Measurements from ENCODE around the gene IDH3G.
"Not testable (repeated sequence)": the region's sequence is repeated elsewhere in the genome, so short reads cannot be mapped to it uniquely, and the experiment has no call there.

The IDH3G gene

DNA sequence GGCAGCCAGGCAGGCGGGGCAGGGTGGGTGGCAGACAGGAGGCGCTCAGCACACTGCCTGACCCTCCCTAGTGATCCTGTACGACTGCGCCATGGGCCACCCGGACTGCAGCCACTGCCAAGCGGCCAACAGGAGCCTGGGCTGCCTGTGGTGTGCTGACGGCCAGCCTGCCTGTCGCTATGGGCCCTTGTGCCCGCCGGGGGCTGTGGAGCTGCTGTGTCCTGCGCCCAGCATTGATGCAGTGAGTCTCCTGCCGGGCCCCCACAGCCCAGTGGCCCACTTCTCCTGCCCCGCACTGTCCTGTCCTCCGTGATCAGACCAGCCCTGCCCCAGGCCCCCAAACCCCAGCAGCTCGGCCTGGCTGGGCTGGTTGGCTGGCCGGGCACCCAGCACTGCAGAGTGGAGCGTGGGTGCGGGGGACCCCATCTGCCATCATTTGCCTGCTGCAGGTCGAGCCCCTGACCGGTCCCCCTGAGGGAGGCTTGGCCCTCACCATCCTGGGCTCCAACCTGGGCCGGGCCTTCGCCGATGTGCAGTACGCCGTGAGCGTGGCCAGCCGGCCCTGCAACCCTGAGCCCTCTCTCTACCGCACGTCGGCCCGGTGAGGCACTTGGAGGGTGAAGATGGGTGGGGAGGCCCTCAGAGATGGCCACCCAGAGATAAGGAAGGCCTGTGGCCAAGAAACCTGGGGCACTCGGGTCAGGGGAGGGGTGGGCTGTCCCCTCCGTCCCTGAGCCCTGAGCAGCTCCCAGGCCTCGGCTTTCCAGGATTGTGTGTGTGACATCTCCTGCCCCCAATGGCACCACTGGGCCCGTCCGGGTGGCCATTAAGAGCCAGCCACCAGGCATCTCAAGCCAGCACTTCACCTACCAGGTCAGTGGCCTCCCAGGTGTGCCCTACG lies 22.5 kb downstream of the IDH3G start:
- DNase-seq = no peak

DNA sequence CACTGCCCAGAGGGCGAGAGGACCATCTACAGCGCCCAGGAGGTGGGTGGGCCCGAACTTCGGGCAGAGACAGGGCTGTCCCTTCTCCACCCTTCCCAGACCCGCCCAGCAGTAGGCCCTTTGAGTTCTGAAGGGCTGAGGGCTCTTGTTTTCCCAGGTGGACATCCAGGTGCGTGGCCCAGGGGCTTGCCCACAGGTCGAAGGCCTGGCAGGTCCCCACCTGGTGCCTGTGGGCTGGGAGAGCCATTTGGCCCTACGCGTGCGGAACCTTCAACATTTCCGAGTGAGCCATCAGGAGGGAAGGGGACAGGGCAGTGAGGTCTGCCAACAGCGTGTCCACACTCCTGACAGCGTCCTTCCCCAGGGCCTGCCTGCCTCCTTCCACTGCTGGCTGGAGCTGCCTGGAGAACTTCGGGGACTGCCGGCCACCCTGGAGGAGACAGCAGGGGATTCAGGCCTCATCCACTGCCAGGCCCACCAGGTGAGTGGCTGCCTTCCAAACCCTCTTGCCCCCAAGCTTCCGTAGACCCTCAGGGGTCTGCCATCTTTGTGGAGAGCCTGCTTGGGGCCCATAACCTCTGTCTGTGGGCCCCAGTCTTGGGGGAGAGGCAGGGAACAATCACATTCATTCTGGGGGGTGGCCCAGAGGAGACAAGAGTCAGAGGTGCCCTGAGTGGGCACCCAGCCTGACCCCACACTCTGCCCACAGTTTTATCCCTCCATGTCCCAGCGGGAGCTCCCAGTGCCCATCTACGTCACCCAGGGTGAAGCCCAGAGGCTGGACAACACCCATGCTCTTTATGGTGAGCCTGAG lies 23.4 kb downstream of the IDH3G start:
- DNase-seq = no peak

DNA sequence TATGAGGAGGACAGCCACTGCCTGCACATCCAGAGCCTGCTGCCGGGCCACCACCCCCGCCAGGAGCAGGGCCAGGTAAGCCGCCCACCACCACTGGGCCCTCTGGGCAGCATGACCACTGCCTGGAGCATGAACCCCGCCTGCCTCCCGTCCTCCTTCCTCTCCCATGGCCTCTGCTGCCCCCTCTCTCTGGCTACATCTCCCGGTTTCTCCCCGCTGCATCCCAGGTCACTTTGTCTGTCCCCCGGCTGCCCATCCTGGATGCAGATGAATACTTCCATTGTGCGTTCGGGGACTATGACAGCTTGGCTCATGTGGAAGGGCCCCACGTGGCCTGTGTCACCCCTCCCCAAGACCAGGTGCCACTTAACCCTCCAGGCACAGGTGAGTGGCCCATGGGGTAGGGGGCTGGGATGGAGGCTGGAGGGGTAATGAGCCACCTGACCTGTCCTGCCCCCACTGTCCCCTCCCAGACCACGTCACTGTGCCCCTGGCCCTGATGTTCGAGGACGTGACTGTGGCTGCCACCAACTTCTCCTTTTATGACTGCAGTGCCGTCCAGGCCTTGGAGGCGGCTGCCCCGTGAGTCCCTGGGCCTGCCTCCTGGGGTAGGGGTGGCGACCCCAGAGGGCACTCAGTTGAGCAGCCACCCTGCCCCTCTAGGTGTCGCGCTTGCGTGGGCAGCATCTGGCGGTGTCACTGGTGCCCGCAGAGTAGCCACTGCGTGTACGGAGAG lies 24.1 kb downstream of the IDH3G start:
- no peak for DNase-seq

DNA sequence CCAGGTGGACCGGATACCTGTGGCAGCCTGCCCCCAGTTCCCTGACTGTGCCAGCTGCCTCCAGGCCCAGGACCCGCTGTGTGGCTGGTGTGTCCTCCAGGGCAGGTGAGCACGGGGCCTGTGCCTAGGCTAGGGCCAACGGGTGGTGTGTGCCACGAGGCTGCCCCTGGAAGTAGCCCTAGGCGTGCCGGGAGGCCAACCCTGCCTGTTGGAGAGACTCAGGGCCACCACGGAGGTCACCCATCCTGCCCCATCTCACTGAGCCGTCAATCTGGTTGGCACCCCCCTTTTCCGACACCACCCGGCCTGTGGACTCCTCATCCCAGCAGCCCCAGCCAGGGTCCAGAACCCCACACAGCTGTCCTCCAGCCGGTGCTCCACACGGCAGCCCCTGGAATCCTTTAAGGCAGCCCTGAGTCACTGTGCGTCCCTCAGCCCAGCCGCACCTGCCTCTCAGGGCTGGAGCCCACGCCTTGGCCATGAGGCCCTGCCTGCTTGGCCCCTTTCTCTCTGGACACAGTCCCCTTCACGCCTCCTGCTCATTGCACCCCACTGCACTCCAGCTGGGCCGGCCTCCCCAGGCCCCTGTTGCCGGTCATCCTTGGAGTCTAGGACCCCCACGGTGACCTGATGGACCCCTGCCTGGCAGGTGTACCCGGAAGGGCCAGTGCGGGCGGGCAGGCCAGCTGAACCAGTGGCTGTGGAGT lies 24.9 kb downstream of the IDH3G start:
- no peak for DNase-seq

DNA sequence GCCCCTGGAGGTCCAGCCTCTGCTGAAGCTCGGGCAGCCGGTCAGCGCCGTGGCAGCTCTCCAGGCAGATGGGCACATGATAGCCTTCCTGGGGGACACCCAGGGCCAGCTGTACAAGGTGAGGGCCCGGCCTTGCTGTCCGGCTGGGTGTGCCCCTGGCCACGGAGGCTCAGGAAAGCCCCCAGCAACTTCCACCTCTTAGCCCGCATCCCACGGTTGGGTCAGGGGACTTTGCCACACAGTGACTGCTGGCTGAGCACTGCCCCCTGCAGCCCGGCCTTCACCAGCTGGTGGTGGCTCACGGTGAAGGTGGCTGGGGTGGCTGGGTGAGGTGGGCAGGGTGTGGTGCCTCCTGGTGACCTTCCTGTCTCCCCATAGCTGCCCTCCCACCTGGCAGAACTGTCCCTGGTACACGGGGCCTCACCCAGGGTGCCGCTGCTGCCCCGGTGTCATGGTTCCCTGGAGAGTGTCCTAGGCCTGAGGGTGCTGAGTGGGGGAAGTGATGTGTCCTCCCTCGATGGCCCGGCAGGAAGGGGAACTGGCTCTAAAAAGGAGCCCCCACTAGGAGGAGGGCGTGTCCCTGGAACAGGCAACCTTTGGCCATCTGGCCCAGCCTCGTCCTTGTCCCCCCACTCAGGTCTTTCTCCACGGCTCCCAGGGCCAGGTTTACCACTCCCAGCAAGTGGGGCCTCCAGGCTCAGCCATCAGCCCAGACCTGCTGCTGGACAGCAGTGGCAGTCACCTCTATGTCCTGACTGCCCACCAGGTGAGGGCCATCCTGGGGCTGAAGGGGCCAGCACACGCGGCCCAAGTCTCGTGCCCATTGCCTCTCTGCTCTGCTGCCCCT lies 25.6 kb downstream of the IDH3G start:
- no peak for DNase-seq

DNA sequence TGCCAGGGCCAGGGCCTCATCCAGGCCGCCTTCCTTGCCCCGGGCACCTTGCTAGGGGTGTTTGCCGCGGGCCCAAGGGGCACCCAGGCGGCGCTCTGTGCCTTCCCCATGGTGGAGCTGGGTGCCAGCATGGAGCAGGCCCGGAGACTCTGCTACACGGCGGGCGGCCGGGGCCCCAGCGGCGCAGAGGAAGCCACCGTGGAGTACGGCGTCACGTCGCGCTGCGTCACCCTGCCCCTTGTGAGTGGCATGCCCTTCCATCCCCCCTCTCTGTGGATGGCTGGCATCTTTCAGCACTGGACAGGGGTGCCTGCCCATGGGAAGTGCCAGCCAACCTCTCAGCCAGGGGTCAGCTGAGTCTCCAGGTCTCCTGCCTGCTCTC lies 26.5 kb downstream of the IDH3G start:
- DNase-seq = no peak

GRCh38 chrX:153766871-153767673 lies 27.1 kb downstream of the IDH3G start:
- DNase-seq = no peak

GRCh38 chrX:153766098-153766817 lies 27.9 kb downstream of the IDH3G start:
- DNase-seq = no peak

DNA sequence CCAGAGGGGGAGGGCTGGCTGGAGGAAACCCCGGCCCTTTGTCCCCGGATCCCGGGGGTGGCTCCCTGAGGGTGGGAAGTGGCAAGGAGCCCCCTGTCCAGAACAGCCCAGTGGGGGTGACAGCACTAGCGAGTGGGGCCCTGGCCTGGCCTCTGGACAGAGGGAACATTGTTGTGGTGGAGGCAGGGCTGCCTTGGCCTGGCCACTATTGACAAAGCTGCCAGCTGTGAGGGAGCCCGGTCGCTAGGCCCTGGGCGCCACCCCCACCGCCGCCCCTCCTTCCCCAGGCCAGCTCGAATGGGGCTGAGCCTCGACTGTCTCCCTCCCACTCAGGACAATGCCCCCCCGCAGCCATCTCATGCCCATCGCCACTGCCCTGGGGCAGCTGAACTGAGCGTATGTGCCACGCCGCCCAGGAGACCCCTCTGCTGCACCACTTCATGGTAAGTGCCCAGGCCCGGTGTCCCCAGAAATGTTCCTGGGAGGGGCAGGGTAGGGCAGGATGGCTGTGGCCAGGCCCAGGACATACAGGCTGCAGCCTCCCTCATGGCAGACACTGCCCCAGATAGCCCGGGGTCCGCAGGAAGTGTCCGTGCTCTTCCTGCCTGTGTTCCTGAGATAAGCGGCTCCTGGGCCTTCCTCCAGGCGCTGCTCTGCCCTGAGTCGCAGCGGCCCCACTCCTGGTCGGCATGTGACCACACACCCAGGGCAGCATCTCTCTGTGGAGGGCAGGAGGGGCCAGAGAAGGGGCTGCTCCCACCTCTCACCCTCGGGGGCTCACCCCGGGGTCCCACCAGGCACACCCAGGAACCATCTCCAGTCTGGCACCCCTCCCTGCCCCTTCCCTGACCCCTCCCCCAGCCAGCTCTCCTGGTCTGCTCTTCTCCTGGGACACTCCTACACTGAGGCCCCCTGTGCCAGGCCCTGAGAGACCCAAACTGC lies 28.8 kb downstream of the IDH3G start:
- DNase-seq = no peak

DNA sequence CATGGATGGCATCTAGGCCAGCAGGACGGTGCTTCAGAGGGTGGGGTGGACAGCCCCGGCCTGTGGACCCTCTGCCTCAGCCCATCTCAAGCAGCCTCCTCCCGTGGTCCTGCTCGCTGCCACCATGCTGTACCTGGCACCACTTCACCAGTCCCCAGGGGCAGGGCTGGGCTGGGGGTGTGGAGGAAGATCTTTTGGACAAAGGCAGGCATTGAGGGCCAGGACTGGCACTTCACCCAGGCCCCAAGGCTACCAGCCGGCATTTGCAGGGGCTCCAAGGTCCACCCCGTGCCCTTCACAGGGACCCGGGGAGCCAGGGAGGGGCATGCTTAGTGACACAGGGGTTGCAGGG lies 29.4 kb downstream of the IDH3G start:
- no peak for DNase-seq

- peak; percentile 85 for DNase-seq
These were observed 30.0 kb downstream of the IDH3G start, which contains the start of gene PLXNB3 for GRCh38 chrX:153763989-153764755. Gene PLXNB3 (plus strand): TSS chrX:153764249. CDS start chrX:153765536, 1,287 bp downstream.

DNA sequence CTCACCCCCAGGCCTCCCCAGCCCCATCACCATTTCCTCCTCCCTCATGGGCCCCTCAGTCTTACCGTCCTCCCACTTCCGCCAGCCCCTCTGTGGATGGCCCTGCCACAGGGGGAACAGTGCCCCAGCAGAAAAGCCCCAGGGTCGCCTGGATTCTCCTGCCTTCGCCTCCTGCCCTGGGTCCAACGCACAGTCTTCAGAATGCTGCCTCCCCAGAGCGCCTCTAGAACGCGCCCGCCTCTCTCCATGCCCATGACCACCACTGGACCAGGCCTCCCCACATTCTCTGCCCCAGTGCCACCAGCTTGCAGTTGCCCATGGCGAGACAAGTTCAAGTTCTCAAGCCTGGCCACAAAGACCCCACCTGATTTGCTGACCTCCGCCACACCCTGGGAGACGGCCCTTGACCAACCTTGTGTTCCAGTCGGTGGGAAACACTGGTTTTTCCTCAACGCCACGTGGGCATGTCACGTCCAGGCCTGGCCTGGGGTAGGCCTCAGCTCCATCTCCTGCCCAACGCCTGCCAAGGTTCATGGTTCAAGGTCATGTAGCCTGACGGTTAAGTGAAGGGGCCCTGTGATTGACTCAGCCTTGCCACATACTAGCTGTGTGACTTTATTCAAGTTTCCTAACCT lies 30.8 kb downstream of the IDH3G start:
- DNase-seq = no peak

DNA sequence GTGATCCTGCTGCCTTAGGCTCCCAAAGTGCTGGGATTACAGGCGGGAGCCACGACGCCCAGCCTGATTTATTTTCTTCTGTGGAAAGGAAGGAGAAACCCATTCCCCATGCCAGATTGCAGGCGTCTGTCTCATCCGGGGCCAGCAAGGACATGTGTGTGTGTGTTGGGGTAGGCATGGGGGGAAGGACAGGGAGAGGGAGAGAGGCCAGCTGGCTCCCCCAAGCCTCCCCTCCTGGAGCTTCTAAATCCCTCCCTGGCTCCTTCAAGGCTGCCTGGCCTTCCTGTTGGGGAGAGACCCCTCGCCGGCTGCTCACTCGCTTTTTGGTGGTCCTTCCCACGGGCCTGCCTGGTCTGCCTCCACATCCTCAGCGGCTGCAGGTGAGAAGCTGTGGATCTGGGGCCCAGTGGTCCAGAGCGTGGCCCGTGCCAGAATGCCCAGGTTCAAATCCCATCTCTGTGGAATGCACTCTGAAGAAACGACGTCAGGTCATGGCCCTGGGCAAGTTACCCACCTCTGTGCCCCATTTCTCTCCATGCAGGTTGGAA lies 31.5 kb downstream of the IDH3G start:
- DNase-seq = no peak

GRCh38 chrX:153761863-153762262 lies 32.3 kb downstream of the IDH3G start:
- DNase-seq = no peak

GRCh38 chrX:153755136-153755535 lies 39.0 kb downstream of the IDH3G start:
- DNase-seq = no peak

DNA sequence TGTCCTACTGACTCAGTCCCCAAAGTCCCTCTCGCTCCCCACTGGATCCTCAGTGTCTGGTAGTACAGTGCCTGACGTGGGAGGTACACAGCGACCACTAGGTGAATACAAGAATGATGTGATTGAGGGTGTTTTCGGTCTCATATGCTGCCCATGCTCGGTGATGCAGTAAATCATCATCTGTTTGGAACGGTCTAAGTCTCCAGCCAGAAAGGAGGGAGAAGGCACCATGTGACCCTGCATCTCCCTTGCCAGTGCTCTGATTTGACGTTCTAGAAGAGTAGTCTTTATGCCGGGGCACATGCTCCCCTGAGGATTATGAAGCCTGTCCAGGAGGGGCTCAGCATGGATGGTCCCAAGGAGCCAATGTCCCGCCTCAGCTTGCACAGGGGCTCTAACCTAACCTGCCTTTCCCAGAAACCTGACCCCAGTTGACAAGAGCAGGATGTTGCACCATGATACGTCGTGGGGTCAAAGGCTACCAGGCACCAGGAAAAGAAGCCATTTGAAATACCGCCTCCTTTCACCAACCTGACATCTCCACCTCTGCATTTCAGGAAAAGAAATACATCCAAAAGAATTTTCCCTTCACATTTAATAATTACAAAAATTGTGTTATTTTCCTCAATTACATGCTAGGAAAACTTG lies 43.9 kb downstream of the IDH3G start:
- no peak for DNase-seq

DNA sequence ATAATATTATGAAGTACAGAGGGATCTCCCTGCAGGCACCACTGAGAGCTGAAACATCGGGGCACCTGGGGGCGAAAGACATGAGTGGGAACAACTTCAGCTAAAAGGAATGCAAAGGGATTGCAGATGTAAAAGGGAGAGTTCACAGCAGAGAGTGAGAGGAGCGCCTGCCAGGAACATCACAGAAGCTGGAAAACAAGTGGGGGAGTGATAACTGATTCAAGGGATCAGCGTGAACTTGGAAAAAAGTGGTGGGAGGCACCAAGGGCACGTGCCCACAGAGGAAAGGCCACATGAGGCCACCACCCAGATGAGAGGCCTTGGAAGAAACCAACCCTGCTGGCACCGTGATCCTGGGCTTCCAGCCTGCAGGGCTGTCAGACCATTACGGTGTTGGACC lies 45.2 kb downstream of the IDH3G start:
- not testable (repeated sequence) for DNase-seq

Data from activated CD4-positive, alpha-beta T cell treated with anti-CD3 and anti-CD28 coated beads, Interleukin-10, Interleukin-2, amounts not matched to agents 100 ng/mL and 50 ng/mL, durations not matched to agents 16 hours and 8 hours (primary cell).